OCI-LY3 (cell line): ENCODE data around the gene MBD3L3.

Experiments
- EZH2phosphoT487 ChIP-seq: fragments of 200-600 bp; shearing (Covaris generic); IDR thresholded peaks from 2 replicates; pipeline ENCODE4 v1.6.1; 2018; ENCODE audit warnings: antibody characterized with exemption, mixed run types, low read depth
- TF ChIP-seq, protein P1 (sequence below): fragments of 200-600, 300-600 bp; sonication (generic); IDR thresholded peaks from 2 replicates; pipeline ENCODE4 v1.5.1; 2014; ENCODE audit warnings: antibody characterized with exemption, low read length, low read depth

DNA sequence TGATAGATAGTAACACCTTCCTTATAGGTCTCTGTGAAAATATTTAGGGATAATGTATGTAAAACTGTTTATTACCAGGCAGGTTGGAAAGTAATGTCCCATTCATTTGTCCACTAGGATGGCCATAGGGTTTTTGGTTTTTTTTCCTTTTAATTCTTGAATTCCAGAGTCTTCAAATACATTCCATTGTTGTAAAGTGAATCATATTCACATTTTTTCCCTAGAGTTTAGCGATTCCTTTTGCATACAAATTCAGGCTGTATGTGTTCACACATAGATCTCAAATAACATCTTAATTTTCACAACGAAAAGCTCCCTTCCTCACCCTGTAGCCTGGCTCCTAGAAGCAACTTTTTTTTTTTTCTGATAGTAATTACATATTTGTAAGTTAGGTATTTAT, 9.2 kb upstream of the MBD3L3 start:
- TF ChIP-seq, protein P1, sequence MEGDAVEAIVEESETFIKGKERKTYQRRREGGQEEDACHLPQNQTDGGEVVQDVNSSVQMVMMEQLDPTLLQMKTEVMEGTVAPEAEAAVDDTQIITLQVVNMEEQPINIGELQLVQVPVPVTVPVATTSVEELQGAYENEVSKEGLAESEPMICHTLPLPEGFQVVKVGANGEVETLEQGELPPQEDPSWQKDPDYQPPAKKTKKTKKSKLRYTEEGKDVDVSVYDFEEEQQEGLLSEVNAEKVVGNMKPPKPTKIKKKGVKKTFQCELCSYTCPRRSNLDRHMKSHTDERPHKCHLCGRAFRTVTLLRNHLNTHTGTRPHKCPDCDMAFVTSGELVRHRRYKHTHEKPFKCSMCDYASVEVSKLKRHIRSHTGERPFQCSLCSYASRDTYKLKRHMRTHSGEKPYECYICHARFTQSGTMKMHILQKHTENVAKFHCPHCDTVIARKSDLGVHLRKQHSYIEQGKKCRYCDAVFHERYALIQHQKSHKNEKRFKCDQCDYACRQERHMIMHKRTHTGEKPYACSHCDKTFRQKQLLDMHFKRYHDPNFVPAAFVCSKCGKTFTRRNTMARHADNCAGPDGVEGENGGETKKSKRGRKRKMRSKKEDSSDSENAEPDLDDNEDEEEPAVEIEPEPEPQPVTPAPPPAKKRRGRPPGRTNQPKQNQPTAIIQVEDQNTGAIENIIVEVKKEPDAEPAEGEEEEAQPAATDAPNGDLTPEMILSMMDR, result no peak
- TF ChIP-seq EZH2phosphoT487, result no peak
